ENCODE results near the gene PPP3CA.
A peak's percentile ranks its signal among the peaks of the same experiment; 100 is the strongest.

The PPP3CA gene

GRCh38 chr4:101288365-101289145, 58.8 kb downstream of the PPP3CA start:
- DNase-seq (ENCODE audit: low read depth) = no peak

GRCh38 chr4:101287324-101287723, 60.0 kb downstream of the PPP3CA start:
- DNase-seq (ENCODE audit: low read depth) = no peak

GRCh38 chr4:101286663-101287062, 60.7 kb downstream of the PPP3CA start:
- DNase-seq (ENCODE audit: low read depth) = no peak

- no peak for DNase-seq (ENCODE audit: low read depth)
These were observed 61.3 kb downstream of the PPP3CA start for GRCh38 chr4:101285985-101286384.

GRCh38 chr4:101284546-101284945, 62.8 kb downstream of the PPP3CA start:
- DNase-seq (ENCODE audit: low read depth) = no peak

GRCh38 chr4:101283434-101283833, 63.9 kb downstream of the PPP3CA start:
- no peak for DNase-seq (ENCODE audit: low read depth)

- no peak for DNase-seq (ENCODE audit: low read depth)
These were observed 65.1 kb downstream of the PPP3CA start for GRCh38 chr4:101282076-101282844.

- no peak for DNase-seq (ENCODE audit: low read depth)
These were observed 66.3 kb downstream of the PPP3CA start for GRCh38 chr4:101280866-101281600.

GRCh38 chr4:101279377-101279871, 67.9 kb downstream of the PPP3CA start:
- DNase-seq (ENCODE audit: low read depth) = peak; percentile 8

- peak; percentile 15 for DNase-seq (ENCODE audit: low read depth)
These were observed 69.7 kb downstream of the PPP3CA start for GRCh38 chr4:101277671-101278070.

GRCh38 chr4:101276661-101277060, 70.7 kb downstream of the PPP3CA start:
- no peak for DNase-seq (ENCODE audit: low read depth)

GRCh38 chr4:101274888-101275752, 72.2 kb downstream of the PPP3CA start:
- DNase-seq (ENCODE audit: low read depth) = no peak

- no peak for DNase-seq (ENCODE audit: low read depth)
These were observed 75.8 kb downstream of the PPP3CA start for GRCh38 chr4:101271516-101271915.

- no peak for DNase-seq (ENCODE audit: low read depth)
These were observed 77.6 kb downstream of the PPP3CA start for GRCh38 chr4:101269682-101270081.

GRCh38 chr4:101265816-101266172, 81.5 kb downstream of the PPP3CA start:
- DNase-seq (ENCODE audit: low read depth) = no peak

- no peak for DNase-seq (ENCODE audit: low read depth)
These were observed 82.1 kb downstream of the PPP3CA start for GRCh38 chr4:101264993-101265815.

GRCh38 chr4:101264512-101264911, 82.8 kb downstream of the PPP3CA start:
- DNase-seq (ENCODE audit: low read depth) = no peak

- no peak for DNase-seq (ENCODE audit: low read depth)
These were observed 84.6 kb downstream of the PPP3CA start for GRCh38 chr4:101262683-101263082.

- no peak for DNase-seq (ENCODE audit: low read depth)
These were observed 87.5 kb downstream of the PPP3CA start for GRCh38 chr4:101259876-101260275.

GRCh38 chr4:101258883-101259282, 88.4 kb downstream of the PPP3CA start:
- DNase-seq (ENCODE audit: low read depth) = no peak

GRCh38 chr4:101256222-101256621, 91.1 kb downstream of the PPP3CA start:
- no peak for DNase-seq (ENCODE audit: low read depth)

Data from HS-27A (cell line).